Measurements from ENCODE around the gene LCE2A. TPM values are rescaled to one million over a fixed set of nuclear protein-coding genes. Genes with fewer than 3 reads are reported as not detected.

Gene LCE2A
- total and polyA plus RNA-seq, 9 of the 15 experiments (the other 6 are each of a cell fraction or from before 2014, with no cell fraction given) = not detected

DNA sequence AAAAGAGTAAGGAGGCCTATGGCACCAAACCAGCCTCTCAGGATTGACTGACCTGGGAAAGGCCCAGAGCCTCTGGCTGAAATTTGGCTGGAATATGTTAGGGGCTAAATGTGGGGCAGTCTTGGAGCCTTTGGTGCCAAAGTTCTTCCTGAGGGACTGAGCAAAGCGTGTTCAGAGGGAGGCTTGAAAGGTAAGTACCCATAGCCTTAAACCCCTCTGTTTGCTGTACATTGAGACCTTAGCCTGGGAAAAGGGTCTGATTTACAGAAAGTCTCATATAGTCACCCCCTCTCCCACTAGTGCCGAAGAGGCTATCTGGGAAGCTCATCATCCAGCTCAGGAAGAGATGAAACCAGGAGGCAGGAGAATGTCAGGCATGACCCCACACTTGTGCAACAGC is 9.7 kb downstream of the LCE2A start, which contains the start of gene LCE4A:
LCE4A (plus strand) TSS at position 301 of the 400 bp plus-strand sequence. CDS start 916 bp downstream, outside the sequence.
- no peaks in the 10 kb centered on the region for H3K36me3 ChIP-seq (ENCODE audit: control insufficient read depth, insufficient read depth, low read length)
- H3K9me3 ChIP-seq (replicated peaks; ENCODE audit: control insufficient read depth, insufficient read depth, low read depth, low read length) = no peaks in the 10 kb centered on the region
- in situ Hi-C loops (cut with MboI) (no loop called here), intact Hi-C loops (cut with micrococcal nuclease) (no loop called here)
- no peak within 1 kb of the TSS for H3K4me2 ChIP-seq (ENCODE audit: insufficient read depth, low read length)
- ChIA-PET POLR2A (interaction anchor here (0.7 kb wide), 1 partner anchor 54 kb away, joined by 3 read pairs; no protein-coding TSS in a partner anchor), CTCF (ENCODE audit: low intra/inter-chr PET ratio) (no interaction called here)
- no peak within 1 kb of the TSS for H3K4me3 ChIP-seq
- WGBS (ENCODE audit: insufficient coverage, low coverage, missing lambda C conversion rate) = 0% methylated on average over 2 of the region's 2 CpGs
- no peak for DNase-seq (ENCODE audit: extremely low read depth in 1 of 4, low spot score in 3 of 4)
- H3K9ac ChIP-seq (ENCODE audit: insufficient read depth in 1 of 2, low read depth in 2 of 2, low read length in 2 of 2) = no peak within 1 kb of the TSS
- no peaks in the 10 kb centered on the region for H3K27me3 ChIP-seq (ENCODE audit: control insufficient read depth in 2 of 2, insufficient read depth in 2 of 2, low read length in 2 of 2)
- no peak within 1 kb of the TSS for H2AFZ ChIP-seq (ENCODE audit: low read depth, low read length)
- no peak for FAIRE-seq
- BruUV-seq (replicated peaks) = no TSS peak
- H3K4me1 ChIP-seq (replicated peaks in 1 of 2; ENCODE audit: control insufficient read depth in 2 of 2, insufficient read depth in 2 of 2, low read length in 2 of 2) = no peaks in the 10 kb centered on the region
- no peak within 1 kb of the TSS for H3K27ac ChIP-seq (ENCODE audit: extremely low read depth, low read depth, low read length)
- no peaks in the 10 kb centered on the region for H3K9me1 ChIP-seq (ENCODE audit: control insufficient read depth, insufficient read depth, low read length)
- ATAC-seq = no peak
- H3K79me2 ChIP-seq (ENCODE audit: control insufficient read depth, insufficient read depth, low read length) = no peaks in the 10 kb centered on the region
- no peaks in the 10 kb centered on the region; the same call in none of the 2 replicates for H4K20me1 ChIP-seq (replicated peaks; ENCODE audit: control insufficient read depth, insufficient read depth, low read length)
- TF ChIP-seq SRSF9 (IDR thresholded peaks at IDR 0.05; ENCODE audit: borderline replicate concordance, low read depth, low read length) (no peak), FOXK1 (CRISPR knock-in tag; IDR thresholded peaks at IDR 0.05; ENCODE audit: borderline replicate concordance) (no peak), MNT (conservative IDR thresholded peaks at IDR 0.05) (no peak), NBN (IDR thresholded peaks at IDR 0.05; ENCODE audit: low read depth) (no peak), CTCF (IDR thresholded peaks at IDR 0.05 in 2 of 3, conservative IDR thresholded peaks at IDR 0.05 in 1 of 3; ENCODE audit: insufficient read depth in 2 of 3, low read depth in 1 of 3, low read length in 3 of 3) (no peak), CHD2 (IDR thresholded peaks at IDR 0.05; ENCODE audit: low read depth, low read length) (no peak), FOXA3 (CRISPR knock-in tag; conservative IDR thresholded peaks at IDR 0.05 in 1 of 2, IDR thresholded peaks at IDR 0.05 in 1 of 2) (no peak), POLR2G (IDR thresholded peaks at IDR 0.05; ENCODE audit: low read depth, low read length) (no peak)

All from K562 (cell line).